Mesodermal cell (in vitro differentiated cells): ENCODE measurements around the gene SDHAF4. TPM values are rescaled to one million over a fixed set of nuclear protein-coding genes. Genes with fewer than 3 reads are reported as not detected.

Source experiments
- H3K27ac ChIP-seq: 2 replicates; pipeline ENCODE4 v1.7.0; 2013; ENCODE audit warnings: mild to moderate bottlenecking, low read depth, low read length, moderate library complexity; ENCODE audit not compliant: severe bottlenecking
- H3K36me3 ChIP-seq: 2 replicates; pipeline ENCODE4 v1.7.1; 2013; ENCODE audit warnings: mild to moderate bottlenecking, low read length, moderate library complexity; ENCODE audit not compliant: control insufficient read depth, insufficient read depth
- H3K4me1 ChIP-seq: one replicate; pipeline ENCODE4 v1.7.1; 2013; ENCODE audit warnings: mild to moderate bottlenecking, low read length; ENCODE audit not compliant: insufficient read depth, control insufficient read depth, poor library complexity, severe bottlenecking
- H3K4me3 ChIP-seq: 2 replicates; pipeline ENCODE4 v1.7.0; 2013; ENCODE audit warnings: low read length, control low read depth, mild to moderate bottlenecking; ENCODE audit not compliant: insufficient read depth, poor library complexity, severe bottlenecking; ENCODE audit errors: extremely low read depth
- H3K9me3 ChIP-seq: 2 replicates; pipeline ENCODE4 v1.7.1; 2013; ENCODE audit warnings: mild to moderate bottlenecking, low read length, moderate library complexity; ENCODE audit not compliant: control insufficient read depth
- WGBS, 2 experiments: methylation state at CpG; one replicate each; pipeline ENCODE4 v1.1.5; 2013; ENCODE audit warnings: missing lambda C conversion rate in 2 of 2; ENCODE audit not compliant: insufficient coverage in 2 of 2; 5-methylcytosine and 5-hydroxymethylcytosine counted together
- polyA plus RNA-seq, 2 experiments: library from polyadenylated mRNA; stranded (reverse); fragments of 50-300 nt; gene quantifications; one replicate each; pipeline ENCODE4 v1.2.3, GENCODE V29; 2013

The SDHAF4 gene
- 28.1 TPM for polyA plus RNA-seq (2013, experiment 1 of 2)
- 32.0 TPM for polyA plus RNA-seq (2013, experiment 2 of 2)

GRCh38 chr6:70566751-70567382 lies at the start of gene SDHAF4:
Gene SDHAF4, plus strand, starts transcription at chr6:70566930. Its CDS starts 11 bp downstream, at chr6:70566941.
- H3K4me3 ChIP-seq: peak within 1 kb of the TSS; percentile 72
- H3K9me3 ChIP-seq: peaks cover 4% of the 10 kb centered on the region
- peak within 1 kb of the TSS; percentile 54 for H3K27ac ChIP-seq
- 1% methylated on average over 34 to 38 of the region's 49 CpGs for WGBS, 2 experiments
- no peaks in the 10 kb centered on the region for H3K4me1 ChIP-seq
- peaks cover 11% of the 10 kb centered on the region for H3K36me3 ChIP-seq

GRCh38 chr6:70518723-70519122 lies 48.0 kb upstream of the SDHAF4 start:
- no peak overlapping the region for H3K4me3 ChIP-seq
- H3K4me1 ChIP-seq: no peaks in the 10 kb centered on the region
- H3K9me3 ChIP-seq: no peaks in the 10 kb centered on the region
- no peaks in the 10 kb centered on the region for H3K36me3 ChIP-seq
- H3K27ac ChIP-seq: no peak overlapping the region
- WGBS, 2 experiments: 94% methylated on average over 1 of the region's 3 CpGs; no CpG with 5 or more reads in 1 of the 2 experiments

GRCh38 chr6:70520575-70520974 lies 46.2 kb upstream of the SDHAF4 start:
- Histone ChIP-seq H3K36me3 (peaks cover 7% of the 10 kb centered on the region), H3K27ac (no peak overlapping the region), H3K4me1 (no peaks in the 10 kb centered on the region), H3K4me3 (no peak overlapping the region), H3K9me3 (no peaks in the 10 kb centered on the region)

GRCh38 chr6:70524721-70525286 lies 41.9 kb upstream of the SDHAF4 start:
- 86% methylated on average over 1 of the region's 4 CpGs; no CpG with 5 or more reads in 1 of the 2 experiments for WGBS, 2 experiments

GRCh38 chr6:70527071-70527737 lies 39.5 kb upstream of the SDHAF4 start:
- 100% methylated on average over 1 of the region's 5 CpGs; no CpG with 5 or more reads in 1 of the 2 experiments for WGBS, 2 experiments
- Histone ChIP-seq H3K9me3 (no peaks in the 10 kb centered on the region), H3K4me3 (no peak overlapping the region), H3K4me1 (no peaks in the 10 kb centered on the region), H3K27ac (no peak overlapping the region), H3K36me3 (peaks cover 7% of the 10 kb centered on the region)

More at GRCh38 chr6:70524721-70525286, 41.9 kb upstream of the SDHAF4 start:
- peaks cover 7% of the 10 kb centered on the region for H3K36me3 ChIP-seq
- H3K9me3 ChIP-seq: no peaks in the 10 kb centered on the region
- H3K27ac ChIP-seq: no peak overlapping the region
- no peaks in the 10 kb centered on the region for H3K4me1 ChIP-seq
- no peak overlapping the region for H3K4me3 ChIP-seq

GRCh38 chr6:70530023-70530422 lies 36.7 kb upstream of the SDHAF4 start:
- H3K9me3 ChIP-seq: no peaks in the 10 kb centered on the region
- H3K27ac ChIP-seq: no peak overlapping the region
- H3K4me1 ChIP-seq: no peaks in the 10 kb centered on the region
- H3K4me3 ChIP-seq: no peak overlapping the region
- WGBS, 2 experiments: no CpG with 5 or more reads among the region's 2 CpGs
- H3K36me3 ChIP-seq: peaks cover 2% of the 10 kb centered on the region

- 100% methylated on average over 1 of the region's 1 CpG; no CpG with 5 or more reads in 1 of the 2 experiments for WGBS, 2 experiments
- Histone ChIP-seq H3K27ac (no peak overlapping the region), H3K4me3 (no peak overlapping the region), H3K36me3 (no peaks in the 10 kb centered on the region), H3K4me1 (no peaks in the 10 kb centered on the region), H3K9me3 (no peaks in the 10 kb centered on the region)
These were observed 35.6 kb upstream of the SDHAF4 start for GRCh38 chr6:70531133-70531532.

- WGBS, 2 experiments: no CpG with 5 or more reads among the region's 1 CpG
- Histone ChIP-seq H3K4me3 (no peak overlapping the region), H3K4me1 (no peaks in the 10 kb centered on the region), H3K9me3 (no peaks in the 10 kb centered on the region), H3K27ac (no peak overlapping the region), H3K36me3 (peaks cover 6% of the 10 kb centered on the region)
These were observed 29.5 kb upstream of the SDHAF4 start for GRCh38 chr6:70537266-70537665.

GRCh38 chr6:70538376-70538775 lies 28.4 kb upstream of the SDHAF4 start:
- H3K4me1 ChIP-seq: no peaks in the 10 kb centered on the region
- peaks cover 6% of the 10 kb centered on the region for H3K36me3 ChIP-seq
- no CpG with 5 or more reads among the region's 1 CpG for WGBS, 2 experiments
- H3K4me3 ChIP-seq: no peak overlapping the region
- H3K9me3 ChIP-seq: no peaks in the 10 kb centered on the region
- no peak overlapping the region for H3K27ac ChIP-seq

- no peaks in the 10 kb centered on the region for H3K4me1 ChIP-seq
- no peaks in the 10 kb centered on the region for H3K36me3 ChIP-seq
- H3K9me3 ChIP-seq: no peaks in the 10 kb centered on the region
- no peak overlapping the region for H3K4me3 ChIP-seq
- no peak overlapping the region for H3K27ac ChIP-seq
These were observed 19.4 kb upstream of the SDHAF4 start for GRCh38 chr6:70547313-70547712.

- no peak overlapping the region for H3K4me3 ChIP-seq
- no CpG with 5 or more reads among the region's 3 CpGs for WGBS, 2 experiments
These were observed 18.8 kb upstream of the SDHAF4 start for GRCh38 chr6:70547905-70548304.

More at GRCh38 chr6:70547905-70548304, 18.8 kb upstream of the SDHAF4 start:
- Histone ChIP-seq H3K36me3 (no peaks in the 10 kb centered on the region), H3K4me1 (no peaks in the 10 kb centered on the region), H3K27ac (no peak overlapping the region), H3K9me3 (no peaks in the 10 kb centered on the region)
